ENCODE data around the gene TRANK1. TPM values are rescaled to one million over a fixed set of nuclear protein-coding genes. Genes with fewer than 3 reads are reported as not detected.

Gene TRANK1
- total and polyA plus RNA-seq, 2 experiments from 2014 or later: 1.8 to 6.7 TPM

DNA sequence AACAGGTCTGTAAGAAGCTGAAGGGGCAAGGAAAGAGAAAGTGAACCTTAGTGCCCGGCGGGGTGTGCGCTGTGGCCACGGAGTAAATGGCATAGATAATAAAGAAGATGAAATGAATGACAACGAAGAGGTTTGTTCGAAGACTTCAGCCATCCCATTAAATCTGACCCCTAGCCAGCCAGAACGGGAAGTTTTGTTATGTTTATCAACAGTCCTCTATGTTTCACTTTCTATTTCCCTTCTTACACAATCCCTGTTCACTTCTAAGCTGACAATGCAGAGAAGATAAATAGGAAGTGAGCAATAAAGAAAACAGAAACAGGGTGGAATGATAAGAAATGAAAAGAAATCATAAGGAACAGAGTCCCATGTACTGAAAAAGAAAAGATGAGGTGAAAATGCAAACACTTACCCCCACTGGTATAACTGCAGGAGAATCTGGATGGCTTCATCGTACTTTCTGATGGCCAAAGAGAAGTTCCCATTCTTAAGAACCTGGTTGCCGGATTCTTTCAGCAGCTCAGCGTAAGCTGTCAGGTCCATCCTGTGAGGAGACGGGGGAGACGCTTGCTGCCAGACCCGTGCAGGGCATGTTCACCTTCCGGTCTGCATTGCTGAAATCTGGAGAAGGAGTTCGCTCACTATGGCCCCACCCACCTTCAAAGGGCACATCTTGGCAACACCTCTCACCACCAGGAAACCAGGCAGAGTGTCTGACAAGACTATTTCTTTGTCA lies 36.8 kb downstream of the TRANK1 start (continued):
- TF ChIP-seq, protein P1, sequence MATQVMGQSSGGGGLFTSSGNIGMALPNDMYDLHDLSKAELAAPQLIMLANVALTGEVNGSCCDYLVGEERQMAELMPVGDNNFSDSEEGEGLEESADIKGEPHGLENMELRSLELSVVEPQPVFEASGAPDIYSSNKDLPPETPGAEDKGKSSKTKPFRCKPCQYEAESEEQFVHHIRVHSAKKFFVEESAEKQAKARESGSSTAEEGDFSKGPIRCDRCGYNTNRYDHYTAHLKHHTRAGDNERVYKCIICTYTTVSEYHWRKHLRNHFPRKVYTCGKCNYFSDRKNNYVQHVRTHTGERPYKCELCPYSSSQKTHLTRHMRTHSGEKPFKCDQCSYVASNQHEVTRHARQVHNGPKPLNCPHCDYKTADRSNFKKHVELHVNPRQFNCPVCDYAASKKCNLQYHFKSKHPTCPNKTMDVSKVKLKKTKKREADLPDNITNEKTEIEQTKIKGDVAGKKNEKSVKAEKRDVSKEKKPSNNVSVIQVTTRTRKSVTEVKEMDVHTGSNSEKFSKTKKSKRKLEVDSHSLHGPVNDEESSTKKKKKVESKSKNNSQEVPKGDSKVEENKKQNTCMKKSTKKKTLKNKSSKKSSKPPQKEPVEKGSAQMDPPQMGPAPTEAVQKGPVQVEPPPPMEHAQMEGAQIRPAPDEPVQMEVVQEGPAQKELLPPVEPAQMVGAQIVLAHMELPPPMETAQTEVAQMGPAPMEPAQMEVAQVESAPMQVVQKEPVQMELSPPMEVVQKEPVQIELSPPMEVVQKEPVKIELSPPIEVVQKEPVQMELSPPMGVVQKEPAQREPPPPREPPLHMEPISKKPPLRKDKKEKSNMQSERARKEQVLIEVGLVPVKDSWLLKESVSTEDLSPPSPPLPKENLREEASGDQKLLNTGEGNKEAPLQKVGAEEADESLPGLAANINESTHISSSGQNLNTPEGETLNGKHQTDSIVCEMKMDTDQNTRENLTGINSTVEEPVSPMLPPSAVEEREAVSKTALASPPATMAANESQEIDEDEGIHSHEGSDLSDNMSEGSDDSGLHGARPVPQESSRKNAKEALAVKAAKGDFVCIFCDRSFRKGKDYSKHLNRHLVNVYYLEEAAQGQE (IDR thresholded peaks at IDR 0.05; ENCODE audit: unreplicated experiment): no peak
- TF ChIP-seq ZNF331 (CRISPR knock-in tag; IDR thresholded peaks at IDR 0.05; ENCODE audit: low read depth) (no peak), EZH2 (IDR thresholded peaks at IDR 0.05; ENCODE audit: low read depth, unreplicated experiment) (no peak), CREB1 (CRISPR knock-in tag; IDR thresholded peaks at IDR 0.05; ENCODE audit: low read depth) (no peak), EZH2phosphoT487 (IDR thresholded peaks at IDR 0.05; ENCODE audit: unreplicated experiment) (no peak)
- TF ChIP-seq, protein P2, sequence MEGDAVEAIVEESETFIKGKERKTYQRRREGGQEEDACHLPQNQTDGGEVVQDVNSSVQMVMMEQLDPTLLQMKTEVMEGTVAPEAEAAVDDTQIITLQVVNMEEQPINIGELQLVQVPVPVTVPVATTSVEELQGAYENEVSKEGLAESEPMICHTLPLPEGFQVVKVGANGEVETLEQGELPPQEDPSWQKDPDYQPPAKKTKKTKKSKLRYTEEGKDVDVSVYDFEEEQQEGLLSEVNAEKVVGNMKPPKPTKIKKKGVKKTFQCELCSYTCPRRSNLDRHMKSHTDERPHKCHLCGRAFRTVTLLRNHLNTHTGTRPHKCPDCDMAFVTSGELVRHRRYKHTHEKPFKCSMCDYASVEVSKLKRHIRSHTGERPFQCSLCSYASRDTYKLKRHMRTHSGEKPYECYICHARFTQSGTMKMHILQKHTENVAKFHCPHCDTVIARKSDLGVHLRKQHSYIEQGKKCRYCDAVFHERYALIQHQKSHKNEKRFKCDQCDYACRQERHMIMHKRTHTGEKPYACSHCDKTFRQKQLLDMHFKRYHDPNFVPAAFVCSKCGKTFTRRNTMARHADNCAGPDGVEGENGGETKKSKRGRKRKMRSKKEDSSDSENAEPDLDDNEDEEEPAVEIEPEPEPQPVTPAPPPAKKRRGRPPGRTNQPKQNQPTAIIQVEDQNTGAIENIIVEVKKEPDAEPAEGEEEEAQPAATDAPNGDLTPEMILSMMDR (conservative IDR thresholded peaks at IDR 0.05; ENCODE audit: low read depth in 2 of 2): no peak
- TF ChIP-seq, protein P3, sequence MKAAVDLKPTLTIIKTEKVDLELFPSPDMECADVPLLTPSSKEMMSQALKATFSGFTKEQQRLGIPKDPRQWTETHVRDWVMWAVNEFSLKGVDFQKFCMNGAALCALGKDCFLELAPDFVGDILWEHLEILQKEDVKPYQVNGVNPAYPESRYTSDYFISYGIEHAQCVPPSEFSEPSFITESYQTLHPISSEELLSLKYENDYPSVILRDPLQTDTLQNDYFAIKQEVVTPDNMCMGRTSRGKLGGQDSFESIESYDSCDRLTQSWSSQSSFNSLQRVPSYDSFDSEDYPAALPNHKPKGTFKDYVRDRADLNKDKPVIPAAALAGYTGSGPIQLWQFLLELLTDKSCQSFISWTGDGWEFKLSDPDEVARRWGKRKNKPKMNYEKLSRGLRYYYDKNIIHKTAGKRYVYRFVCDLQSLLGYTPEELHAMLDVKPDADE (IDR thresholded peaks at IDR 0.05): no peak

DNA sequence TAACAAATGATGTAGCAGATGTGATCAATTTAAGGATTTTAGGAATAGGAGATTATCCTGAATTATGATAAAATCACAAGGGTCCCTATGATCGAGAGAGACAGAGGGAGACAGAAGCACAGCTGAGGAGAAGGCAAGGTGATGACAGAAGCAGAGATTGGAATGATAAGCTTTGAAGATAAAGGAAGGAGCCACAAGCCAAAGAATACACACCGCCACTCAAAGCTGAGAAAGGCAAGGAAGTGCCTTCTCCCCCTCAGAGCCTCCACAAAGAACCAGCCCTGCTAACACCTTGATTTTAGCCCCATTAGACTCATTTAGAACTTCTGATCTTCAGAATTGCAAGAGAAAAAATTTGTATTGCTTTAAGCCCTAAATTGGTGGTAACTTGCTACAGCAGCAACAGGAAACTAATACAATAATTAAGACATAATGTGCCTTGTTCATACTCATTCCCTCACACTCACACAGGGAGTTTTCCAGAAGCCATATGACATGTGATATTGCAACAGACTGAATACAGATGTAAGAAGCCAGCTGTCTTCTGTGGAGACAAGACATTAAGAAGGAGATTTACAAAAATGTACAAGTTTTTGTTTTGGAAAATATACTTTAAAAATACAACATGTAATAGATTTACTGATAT lies 38.2 kb downstream of the TRANK1 start:
- no peak overlapping the region for H2AFZ ChIP-seq
- H3K9me2 ChIP-seq (ENCODE audit: insufficient read depth): no peaks in the 10 kb centered on the region
- H3F3A ChIP-seq (replicated peaks; ENCODE audit: low read depth): no peaks in the 10 kb centered on the region
- no peak overlapping the region for H3K27ac Mint-ChIP-seq
- TF ChIP-seq, protein P2 (conservative IDR thresholded peaks at IDR 0.05; ENCODE audit: low read depth in 2 of 2): no peak
- H3K27me3 Mint-ChIP-seq (ENCODE audit: insufficient read depth, low read depth, poor library complexity): no peaks in the 10 kb centered on the region
- H3K79me2 ChIP-seq (replicated peaks; ENCODE audit: insufficient read depth): no peaks in the 10 kb centered on the region
- no peak overlapping the region for H3K4me2 ChIP-seq
- no peaks in the 10 kb centered on the region for H3K36me3 Mint-ChIP-seq (ENCODE audit: low read depth)
- no peak for ATAC-seq
- no peak overlapping the region for H3K4me3 ChIP-seq
- peaks cover 11% of the 10 kb centered on the region; the same call in 2 of the 3 replicates for H3K4me1 Mint-ChIP-seq
- no peaks in the 10 kb centered on the region for H3K36me3 ChIP-seq (ENCODE audit: insufficient read depth)
- H3K27ac ChIP-seq (ENCODE audit: low read depth): no peak overlapping the region
- H3K4me1 ChIP-seq (ENCODE audit: insufficient read depth): peaks cover 7% of the 10 kb centered on the region; the same call in 1 of the 2 replicates
- H3K27me3 ChIP-seq (ENCODE audit: insufficient read depth): no peaks in the 10 kb centered on the region
- no peak for DNase-seq (ENCODE audit: low spot score)
- H4K20me1 ChIP-seq (replicated peaks; ENCODE audit: insufficient read depth): no peaks in the 10 kb centered on the region
- H3K4me3 Mint-ChIP-seq: no peak overlapping the region
- H3K9me3 Mint-ChIP-seq: no peaks in the 10 kb centered on the region
